Esophagus squamous epithelium (tissue), 4 donors: ENCODE measurements around the gene IL23A.

Experiments used
- POLR2A ChIP-seq, 4 donors: fragments of 450-650 bp; IDR thresholded peaks; one replicate each; pipeline ENCODE4 v1.6.1; 2017; ENCODE audit warnings: antibody characterized with exemption in 4 of 4, mild to moderate bottlenecking in 4 of 4, moderate library complexity in 3 of 4
- TF ChIP-seq, protein P1 (sequence below), 6 experiments: fragments of 450-650 bp in 4 of 6; fragments of 200-600 bp in 2 of 6; sonication (generic) in 2 of 6; IDR thresholded peaks; one replicate each; pipeline ENCODE4 v1.5.1; 2016 to 2019; ENCODE audit warnings: antibody characterized with exemption in 6 of 6, mild to moderate bottlenecking in 4 of 6, moderate library complexity in 4 of 6

DNA sequence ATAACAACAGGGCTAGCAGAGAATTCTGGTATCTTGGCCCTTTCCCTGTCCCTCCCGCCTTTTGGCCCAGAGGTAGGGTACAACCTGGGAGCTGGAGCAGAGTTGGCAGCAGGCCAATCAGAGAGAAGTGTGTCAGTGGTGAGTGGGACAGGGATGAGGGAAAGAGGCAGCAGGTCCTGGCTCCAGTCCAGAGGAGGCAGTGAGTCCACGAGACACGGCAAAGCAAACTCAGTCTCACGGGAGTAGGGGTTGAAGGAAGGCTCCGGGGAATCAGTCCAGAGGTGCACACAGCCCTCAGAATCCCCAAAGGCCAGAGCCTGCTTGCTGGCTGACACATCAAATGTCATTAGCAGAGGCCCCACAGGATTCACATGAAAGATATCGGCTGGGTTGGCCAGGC is 12.2 kb upstream of the IL23A start:
- TF ChIP-seq, protein P1, sequence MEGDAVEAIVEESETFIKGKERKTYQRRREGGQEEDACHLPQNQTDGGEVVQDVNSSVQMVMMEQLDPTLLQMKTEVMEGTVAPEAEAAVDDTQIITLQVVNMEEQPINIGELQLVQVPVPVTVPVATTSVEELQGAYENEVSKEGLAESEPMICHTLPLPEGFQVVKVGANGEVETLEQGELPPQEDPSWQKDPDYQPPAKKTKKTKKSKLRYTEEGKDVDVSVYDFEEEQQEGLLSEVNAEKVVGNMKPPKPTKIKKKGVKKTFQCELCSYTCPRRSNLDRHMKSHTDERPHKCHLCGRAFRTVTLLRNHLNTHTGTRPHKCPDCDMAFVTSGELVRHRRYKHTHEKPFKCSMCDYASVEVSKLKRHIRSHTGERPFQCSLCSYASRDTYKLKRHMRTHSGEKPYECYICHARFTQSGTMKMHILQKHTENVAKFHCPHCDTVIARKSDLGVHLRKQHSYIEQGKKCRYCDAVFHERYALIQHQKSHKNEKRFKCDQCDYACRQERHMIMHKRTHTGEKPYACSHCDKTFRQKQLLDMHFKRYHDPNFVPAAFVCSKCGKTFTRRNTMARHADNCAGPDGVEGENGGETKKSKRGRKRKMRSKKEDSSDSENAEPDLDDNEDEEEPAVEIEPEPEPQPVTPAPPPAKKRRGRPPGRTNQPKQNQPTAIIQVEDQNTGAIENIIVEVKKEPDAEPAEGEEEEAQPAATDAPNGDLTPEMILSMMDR (IDR thresholded peaks at IDR 0.05): no peak
- no peak for TF ChIP-seq POLR2A (IDR thresholded peaks at IDR 0.05)
